HEK293 (cell line): ENCODE measurements around the gene C11orf58.
A peak's percentile ranks its signal among the peaks of the same experiment; 100 is the strongest.

Experiments used
- FEZF1 ChIP-seq: fragments of 450-650 bp; formaldehyde crosslinking; IDR thresholded peaks from 2 replicates; pipeline ENCODE4 v1.5.1; 2016; ENCODE audit warnings: missing biosample characterization, missing genetic modification characterization
- HOXC10 ChIP-seq: sonication (generic); formaldehyde crosslinking; IDR thresholded peaks from 2 replicates; pipeline ENCODE4 v1.8.1; 2023; ENCODE audit warnings: mild to moderate bottlenecking, missing genetic modification reagents
- IKZF3 ChIP-seq: fragments of 450-650 bp; IDR thresholded peaks from 2 replicates; pipeline ENCODE4 v1.5.0; 2018; ENCODE audit warnings: missing biosample characterization, mild to moderate bottlenecking, missing genetic modification characterization, moderate library complexity
- KLF10 ChIP-seq: fragments of 450-650 bp; IDR thresholded peaks from 2 replicates; pipeline ENCODE4 v1.5.1; 2018; ENCODE audit warnings: missing biosample characterization, mild to moderate bottlenecking, missing genetic modification characterization
- KLF17 ChIP-seq: fragments of 450-650 bp; formaldehyde crosslinking; IDR thresholded peaks from 2 replicates; pipeline ENCODE4 v1.5.1; 2016; ENCODE audit warnings: missing biosample characterization, missing genetic modification characterization
- KLF7 ChIP-seq: fragments of 450-650 bp; formaldehyde crosslinking; IDR thresholded peaks from 2 replicates; pipeline ENCODE4 v1.5.1; 2016; ENCODE audit warnings: missing biosample characterization, missing genetic modification characterization, borderline replicate concordance
- MYNN ChIP-seq: fragments of 450-650 bp; formaldehyde crosslinking; IDR thresholded peaks from 2 replicates; pipeline ENCODE4 v1.5.1; 2016; ENCODE audit warnings: missing biosample characterization, missing genetic modification characterization, borderline replicate concordance
- REST ChIP-seq: fragments of 450-650 bp; formaldehyde crosslinking; IDR thresholded peaks from 2 replicates; pipeline ENCODE4 v1.5.1; 2016; ENCODE audit warnings: missing biosample characterization, missing genetic modification characterization
- SP2 ChIP-seq: fragments of 450-650 bp; formaldehyde crosslinking; IDR thresholded peaks from 2 replicates; pipeline ENCODE4 v1.5.1; 2016; ENCODE audit warnings: missing biosample characterization, missing genetic modification characterization
- ZBTB44 ChIP-seq: fragments of 450-650 bp; IDR thresholded peaks from 2 replicates; pipeline ENCODE4 v1.5.1; 2018; ENCODE audit warnings: missing biosample characterization, mild to moderate bottlenecking, missing genetic modification characterization
- ZBTB8A ChIP-seq: fragments of 450-650 bp; formaldehyde crosslinking; IDR thresholded peaks from 2 replicates; pipeline ENCODE4 v1.5.1; 2016; ENCODE audit warnings: missing biosample characterization, missing genetic modification characterization
- ZIC2 ChIP-seq: fragments of 450-650 bp; formaldehyde crosslinking; IDR thresholded peaks from 2 replicates; pipeline ENCODE4 v1.5.1; 2016; ENCODE audit warnings: missing biosample characterization, missing genetic modification characterization
- ZNF133 ChIP-seq: fragments of 450-650 bp; formaldehyde crosslinking; IDR thresholded peaks from 2 replicates; pipeline ENCODE4 v1.5.1; 2016; ENCODE audit warnings: missing biosample characterization, missing genetic modification characterization
- ZNF2 ChIP-seq: fragments of 450-650 bp; formaldehyde crosslinking; IDR thresholded peaks from 2 replicates; pipeline ENCODE4 v1.5.1; 2016; ENCODE audit warnings: missing biosample characterization, missing genetic modification characterization
- ZNF23 ChIP-seq: fragments of 450-650 bp; formaldehyde crosslinking; IDR thresholded peaks from 2 replicates; pipeline ENCODE4 v1.5.1; 2016; ENCODE audit warnings: missing biosample characterization, missing genetic modification characterization, borderline replicate concordance
- ZNF280C ChIP-seq: fragments of 450-650 bp; formaldehyde crosslinking; IDR thresholded peaks from 2 replicates; pipeline ENCODE4 v1.5.1; 2016; ENCODE audit warnings: missing biosample characterization, missing genetic modification characterization
- ZNF350 ChIP-seq: fragments of 450-650 bp; formaldehyde crosslinking; IDR thresholded peaks from 2 replicates; pipeline ENCODE4 v1.5.0; 2017; ENCODE audit warnings: missing biosample characterization, mild to moderate bottlenecking, missing genetic modification characterization
- ZNF37A ChIP-seq: fragments of 450-650 bp; IDR thresholded peaks from 2 replicates; pipeline ENCODE4 v1.5.1; 2018; ENCODE audit warnings: missing biosample characterization, missing genetic modification characterization
- ZNF449 ChIP-seq: fragments of 450-650 bp; formaldehyde crosslinking; IDR thresholded peaks from 2 replicates; pipeline ENCODE4 v1.5.1; 2017; ENCODE audit warnings: missing biosample characterization, mild to moderate bottlenecking, missing genetic modification characterization, moderate library complexity
- ZNF501 ChIP-seq: fragments of 450-650 bp; formaldehyde crosslinking; IDR thresholded peaks from 2 replicates; pipeline ENCODE4 v1.5.1; 2016; ENCODE audit warnings: missing biosample characterization, missing genetic modification characterization
- ZNF600 ChIP-seq: fragments of 450-650 bp; formaldehyde crosslinking; IDR thresholded peaks from 2 replicates; pipeline ENCODE4 v1.5.1; 2016; ENCODE audit warnings: missing biosample characterization, missing genetic modification characterization
- ZNF621 ChIP-seq: fragments of 450-650 bp; formaldehyde crosslinking; IDR thresholded peaks from 2 replicates; pipeline ENCODE4 v1.5.1; 2017; ENCODE audit warnings: missing biosample characterization, missing genetic modification characterization
- ZNF660 ChIP-seq: fragments of 450-650 bp; IDR thresholded peaks from 2 replicates; pipeline ENCODE4 v1.5.1; 2018; ENCODE audit warnings: missing biosample characterization, mild to moderate bottlenecking, missing genetic modification characterization
- ZNF747 ChIP-seq: fragments of 450-650 bp; formaldehyde crosslinking; IDR thresholded peaks from 2 replicates; pipeline ENCODE4 v1.5.1; 2016; ENCODE audit warnings: missing biosample characterization, missing genetic modification characterization
- ZNF830 ChIP-seq: fragments of 450-650 bp; IDR thresholded peaks from 2 replicates; pipeline ENCODE4 v1.5.0; 2018; ENCODE audit warnings: missing biosample characterization, missing genetic modification characterization, low read depth, mild to moderate bottlenecking, moderate library complexity
- ZSCAN23 ChIP-seq: fragments of 450-650 bp; formaldehyde crosslinking; IDR thresholded peaks from 2 replicates; pipeline ENCODE4 v1.5.1; 2016; ENCODE audit warnings: missing biosample characterization, missing genetic modification characterization
- ZSCAN5A ChIP-seq: fragments of 450-650 bp; formaldehyde crosslinking; IDR thresholded peaks from 2 replicates; pipeline ENCODE4 v1.5.1; 2016; ENCODE audit warnings: missing biosample characterization, missing genetic modification characterization
- ZXDB ChIP-seq: fragments of 450-650 bp; formaldehyde crosslinking; IDR thresholded peaks from 2 replicates; pipeline ENCODE4 v1.5.1; 2016; ENCODE audit warnings: missing biosample characterization, missing genetic modification characterization

Gene C11orf58

GRCh38 chr11:16738193-16738946 is at the start of gene C11orf58 (continued):
- TF ChIP-seq ZNF280C (tag by site-specific recombination), result no peak
- no peak for TF ChIP-seq IKZF3 (tag by site-specific recombination)
- TF ChIP-seq SP2, result peak; percentile 75
- TF ChIP-seq ZBTB8A, result 0 out of 2 replicates have a peak, but pooled peaks have one; percentile 41
- no peak for TF ChIP-seq ZNF830 (tag by site-specific recombination)
- peak; percentile 36; the same call in 1 of the 2 replicates for TF ChIP-seq KLF17 (tag by site-specific recombination)
- no peak for TF ChIP-seq ZNF350 (tag by site-specific recombination)
- peak; percentile 96 for TF ChIP-seq ZXDB (tag by site-specific recombination)
- TF ChIP-seq MYNN (tag by site-specific recombination), result no peak
- TF ChIP-seq ZNF660 (tag by site-specific recombination), result peak; percentile 33; the same call in 1 of the 2 replicates
- TF ChIP-seq ZBTB44 (tag by site-specific recombination), result no peak
- no peak for TF ChIP-seq ZNF621 (tag by site-specific recombination)
- no peak; the same call in 1 of the 2 replicates for TF ChIP-seq ZNF449 (tag by site-specific recombination)
- no peak for TF ChIP-seq FEZF1 (tag by site-specific recombination)
- no peak for TF ChIP-seq ZSCAN23 (tag by site-specific recombination)
- no peak; the same call in 1 of the 2 replicates for TF ChIP-seq ZNF2
- TF ChIP-seq ZNF747, result no peak
- no peak for TF ChIP-seq KLF7 (tag by site-specific recombination)
- peak; percentile 84 for TF ChIP-seq ZNF600 (tag by site-specific recombination)
- no peak for TF ChIP-seq ZNF23 (tag by site-specific recombination)
- TF ChIP-seq ZIC2 (tag by site-specific recombination), result 0 out of 2 replicates have a peak, but pooled peaks have one; percentile 30
- TF ChIP-seq REST, result no peak
- no peak for TF ChIP-seq ZNF37A (tag by site-specific recombination)
- peak; percentile 20; the same call in 1 of the 2 replicates for TF ChIP-seq KLF10 (tag by site-specific recombination)
- peak; percentile 53; the same call in 1 of the 2 replicates for TF ChIP-seq ZNF501 (tag by site-specific recombination)
- TF ChIP-seq ZSCAN5A, result peak; percentile 70; the same call in 1 of the 2 replicates
- TF ChIP-seq ZNF133 (tag by site-specific recombination), result no peak
- TF ChIP-seq HOXC10 (CRISPR knock-in tag), result peak; percentile 78; the same call in 1 of the 2 replicates
